MM.1S (cell line): ENCODE results near the gene SCPEP1.

ENCODE experiments used
- EZH2 ChIP-seq: fragments of 300-600 bp; sonication (generic); optimal IDR thresholded peaks from 2 replicates; pipeline ENCODE3; 2017; ENCODE audit warnings: low read depth, mild to moderate bottlenecking, antibody characterized with exemption, low read length, mixed read lengths
- EZH2phosphoT487 ChIP-seq: fragments of 300-600 bp; sonication (generic); IDR thresholded peaks from 2 replicates; pipeline ENCODE4 v1.6.1; 2018; ENCODE audit warnings: antibody characterized with exemption, low read length
- TF ChIP-seq, protein P1 (sequence below): fragments of 300-600 bp; sonication (generic); IDR thresholded peaks from 2 replicates; pipeline ENCODE4 v1.5.1; 2016; ENCODE audit warnings: antibody characterized with exemption, low read length, mixed read lengths

- TF ChIP-seq, protein P1, sequence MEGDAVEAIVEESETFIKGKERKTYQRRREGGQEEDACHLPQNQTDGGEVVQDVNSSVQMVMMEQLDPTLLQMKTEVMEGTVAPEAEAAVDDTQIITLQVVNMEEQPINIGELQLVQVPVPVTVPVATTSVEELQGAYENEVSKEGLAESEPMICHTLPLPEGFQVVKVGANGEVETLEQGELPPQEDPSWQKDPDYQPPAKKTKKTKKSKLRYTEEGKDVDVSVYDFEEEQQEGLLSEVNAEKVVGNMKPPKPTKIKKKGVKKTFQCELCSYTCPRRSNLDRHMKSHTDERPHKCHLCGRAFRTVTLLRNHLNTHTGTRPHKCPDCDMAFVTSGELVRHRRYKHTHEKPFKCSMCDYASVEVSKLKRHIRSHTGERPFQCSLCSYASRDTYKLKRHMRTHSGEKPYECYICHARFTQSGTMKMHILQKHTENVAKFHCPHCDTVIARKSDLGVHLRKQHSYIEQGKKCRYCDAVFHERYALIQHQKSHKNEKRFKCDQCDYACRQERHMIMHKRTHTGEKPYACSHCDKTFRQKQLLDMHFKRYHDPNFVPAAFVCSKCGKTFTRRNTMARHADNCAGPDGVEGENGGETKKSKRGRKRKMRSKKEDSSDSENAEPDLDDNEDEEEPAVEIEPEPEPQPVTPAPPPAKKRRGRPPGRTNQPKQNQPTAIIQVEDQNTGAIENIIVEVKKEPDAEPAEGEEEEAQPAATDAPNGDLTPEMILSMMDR = no peak
- TF ChIP-seq EZH2 (no peak), EZH2phosphoT487 (no peak)
These were observed 11.6 kb upstream of the SCPEP1 start for GRCh38 chr17:56966338-56966737.
